Loucy (cell line): ENCODE results near the gene ZBTB20.

Experiments used
- EZH2phosphoT487 ChIP-seq: fragments of 200-600 bp; IDR thresholded peaks from 2 replicates; pipeline ENCODE4 v1.6.1; 2018; ENCODE audit warnings: antibody characterized with exemption, mild to moderate bottlenecking, moderate library complexity, borderline replicate concordance
- TF ChIP-seq, protein P1 (sequence below): fragments of 200-600 bp; sonication (generic); conservative IDR thresholded peaks from 2 replicates; pipeline ENCODE4 v1.5.1; 2014; ENCODE audit warnings: mild to moderate bottlenecking, antibody characterized with exemption, low read length

DNA sequence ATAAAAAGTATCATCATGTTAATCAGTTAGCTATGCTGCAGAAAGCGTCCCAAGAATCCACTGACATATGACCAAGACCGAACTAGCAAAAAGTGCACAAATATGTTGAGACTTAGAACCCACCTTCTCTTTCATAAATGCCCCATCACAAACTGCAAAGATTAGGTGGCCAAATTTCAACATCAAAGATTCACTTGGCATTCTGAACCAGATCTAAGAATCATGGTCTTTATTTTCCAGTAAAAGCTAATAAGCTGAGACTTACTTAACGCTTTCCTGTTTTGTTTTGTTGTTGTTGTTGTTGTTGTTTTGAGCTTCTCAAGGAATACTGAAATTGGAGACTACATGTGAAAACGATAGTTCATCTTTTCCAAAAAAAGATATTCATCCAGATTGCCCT lies 62.4 kb downstream of the ZBTB20 start:
- TF ChIP-seq, protein P1, sequence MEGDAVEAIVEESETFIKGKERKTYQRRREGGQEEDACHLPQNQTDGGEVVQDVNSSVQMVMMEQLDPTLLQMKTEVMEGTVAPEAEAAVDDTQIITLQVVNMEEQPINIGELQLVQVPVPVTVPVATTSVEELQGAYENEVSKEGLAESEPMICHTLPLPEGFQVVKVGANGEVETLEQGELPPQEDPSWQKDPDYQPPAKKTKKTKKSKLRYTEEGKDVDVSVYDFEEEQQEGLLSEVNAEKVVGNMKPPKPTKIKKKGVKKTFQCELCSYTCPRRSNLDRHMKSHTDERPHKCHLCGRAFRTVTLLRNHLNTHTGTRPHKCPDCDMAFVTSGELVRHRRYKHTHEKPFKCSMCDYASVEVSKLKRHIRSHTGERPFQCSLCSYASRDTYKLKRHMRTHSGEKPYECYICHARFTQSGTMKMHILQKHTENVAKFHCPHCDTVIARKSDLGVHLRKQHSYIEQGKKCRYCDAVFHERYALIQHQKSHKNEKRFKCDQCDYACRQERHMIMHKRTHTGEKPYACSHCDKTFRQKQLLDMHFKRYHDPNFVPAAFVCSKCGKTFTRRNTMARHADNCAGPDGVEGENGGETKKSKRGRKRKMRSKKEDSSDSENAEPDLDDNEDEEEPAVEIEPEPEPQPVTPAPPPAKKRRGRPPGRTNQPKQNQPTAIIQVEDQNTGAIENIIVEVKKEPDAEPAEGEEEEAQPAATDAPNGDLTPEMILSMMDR, result no peak
- TF ChIP-seq EZH2phosphoT487, result no peak
